GM12878 (cell line): ENCODE measurements around the gene RAD51B.

ENCODE experiments used
- BCL11A ChIP-seq: IDR thresholded peaks from 2 replicates; pipeline ENCODE4 v1.6.1; 2011; ENCODE audit warnings: low read depth, low read length
- CHD4 ChIP-seq: fragments of 200-600 bp; sonication (generic); IDR thresholded peaks from 2 replicates; pipeline ENCODE4 v1.6.1; 2016; ENCODE audit warnings: mild to moderate bottlenecking
- GABPA ChIP-seq: IDR thresholded peaks from 2 replicates; pipeline ENCODE4 v1.6.1; 2014; ENCODE audit warnings: antibody characterized with exemption, low read depth, mild to moderate bottlenecking, inconsistent platforms
- JUND ChIP-seq: IDR thresholded peaks from 2 replicates; pipeline ENCODE4 v1.6.1; 2012; ENCODE audit warnings: low read depth, mild to moderate bottlenecking, low read length, improper control_type of control experiment, moderate library complexity
- MTA3 ChIP-seq: IDR thresholded peaks from 2 replicates; pipeline ENCODE4 v1.6.1; 2012; ENCODE audit warnings: low read length, inconsistent platforms, borderline replicate concordance
- POLR2A ChIP-seq: IDR thresholded peaks from 2 replicates; pipeline ENCODE4 v1.6.1; 2011; ENCODE audit warnings: low read depth, mild to moderate bottlenecking, low read length
- RCOR1 ChIP-seq: conservative IDR thresholded peaks from 2 replicates; pipeline ENCODE4 v1.6.1; 2012; ENCODE audit warnings: low read depth, low read length, improper control_type of control experiment
- SIN3A ChIP-seq: IDR thresholded peaks from 2 replicates; pipeline ENCODE4 v1.6.1; 2012; ENCODE audit warnings: low read depth, low read length, improper control_type of control experiment
- ZNF24 ChIP-seq: fragments of 450-650 bp; IDR thresholded peaks from 2 replicates; pipeline ENCODE4 v1.6.1; 2017; ENCODE audit warnings: antibody characterized with exemption, mild to moderate bottlenecking
- TF ChIP-seq, protein P1 (sequence below), 3 experiments: IDR thresholded peaks in 2 of 3; conservative IDR thresholded peaks in 1 of 3; 2 replicates each; pipeline ENCODE4 v1.5.1; 2011; ENCODE audit warnings: low read depth in 3 of 3, low read length in 3 of 3, mild to moderate bottlenecking in 3 of 3, control low read depth in 2 of 3, moderate library complexity in 2 of 3, inconsistent platforms in 1 of 3, mixed read lengths in 1 of 3; ENCODE audit not compliant: control insufficient read depth in 2 of 3, insufficient read depth in 1 of 3; ENCODE audit errors: extremely low read depth in 1 of 3
- TF ChIP-seq, protein P2 (sequence below): IDR thresholded peaks from 2 replicates; pipeline ENCODE4 v1.6.1; 2011; ENCODE audit warnings: borderline replicate concordance, low read depth, mild to moderate bottlenecking, moderate library complexity, low read length; ENCODE audit not compliant: insufficient read depth, poor library complexity, severe bottlenecking

- TF ChIP-seq ZNF24 (no peak), MTA3 (no peak; the same call in none of the 2 replicates), BCL11A (0 out of 2 replicates have a peak, but pooled peaks have one; percentile 21), RCOR1 (peak; percentile 81; the same call in 1 of the 2 replicates), GABPA (no peak), CHD4 (no peak), JUND (no peak), SIN3A (peak; percentile 74; the same call in 1 of the 2 replicates), POLR2A (no peak)
- TF ChIP-seq, protein P1, sequence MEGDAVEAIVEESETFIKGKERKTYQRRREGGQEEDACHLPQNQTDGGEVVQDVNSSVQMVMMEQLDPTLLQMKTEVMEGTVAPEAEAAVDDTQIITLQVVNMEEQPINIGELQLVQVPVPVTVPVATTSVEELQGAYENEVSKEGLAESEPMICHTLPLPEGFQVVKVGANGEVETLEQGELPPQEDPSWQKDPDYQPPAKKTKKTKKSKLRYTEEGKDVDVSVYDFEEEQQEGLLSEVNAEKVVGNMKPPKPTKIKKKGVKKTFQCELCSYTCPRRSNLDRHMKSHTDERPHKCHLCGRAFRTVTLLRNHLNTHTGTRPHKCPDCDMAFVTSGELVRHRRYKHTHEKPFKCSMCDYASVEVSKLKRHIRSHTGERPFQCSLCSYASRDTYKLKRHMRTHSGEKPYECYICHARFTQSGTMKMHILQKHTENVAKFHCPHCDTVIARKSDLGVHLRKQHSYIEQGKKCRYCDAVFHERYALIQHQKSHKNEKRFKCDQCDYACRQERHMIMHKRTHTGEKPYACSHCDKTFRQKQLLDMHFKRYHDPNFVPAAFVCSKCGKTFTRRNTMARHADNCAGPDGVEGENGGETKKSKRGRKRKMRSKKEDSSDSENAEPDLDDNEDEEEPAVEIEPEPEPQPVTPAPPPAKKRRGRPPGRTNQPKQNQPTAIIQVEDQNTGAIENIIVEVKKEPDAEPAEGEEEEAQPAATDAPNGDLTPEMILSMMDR (IDR thresholded peaks at IDR 0.05 in 2 of 3, conservative IDR thresholded peaks at IDR 0.05 in 1 of 3; ENCODE audit: control insufficient read depth in 2 of 3, extremely low read depth in 1 of 3, insufficient read depth in 1 of 3, low read depth in 3 of 3, low read length in 3 of 3), result no peak
- TF ChIP-seq, protein P2, sequence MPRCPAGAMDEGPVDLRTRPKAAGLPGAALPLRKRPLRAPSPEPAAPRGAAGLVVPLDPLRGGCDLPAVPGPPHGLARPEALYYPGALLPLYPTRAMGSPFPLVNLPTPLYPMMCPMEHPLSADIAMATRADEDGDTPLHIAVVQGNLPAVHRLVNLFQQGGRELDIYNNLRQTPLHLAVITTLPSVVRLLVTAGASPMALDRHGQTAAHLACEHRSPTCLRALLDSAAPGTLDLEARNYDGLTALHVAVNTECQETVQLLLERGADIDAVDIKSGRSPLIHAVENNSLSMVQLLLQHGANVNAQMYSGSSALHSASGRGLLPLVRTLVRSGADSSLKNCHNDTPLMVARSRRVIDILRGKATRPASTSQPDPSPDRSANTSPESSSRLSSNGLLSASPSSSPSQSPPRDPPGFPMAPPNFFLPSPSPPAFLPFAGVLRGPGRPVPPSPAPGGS, result no peak
Observed at GRCh38 chr14:68506645-68507419, 687.3 kb downstream of the RAD51B start.
